HEK293 (cell line): Measurements from ENCODE around the gene RAP2A.

Experiments
- CTCF ChIA-PET: fragments of 350-600 bp; formaldehyde crosslinking; extraction: SDS; loops from one replicate; lab custom pipeline; 2021; ENCODE audit warnings: antibody characterized with exemption; lab: Yijun Ruan, JAX
- POLR2A ChIA-PET: fragments of 300-600 bp; formaldehyde crosslinking; extraction: SDS; loops from one replicate; lab custom pipeline; 2020; ENCODE audit warnings: antibody characterized with exemption, inconsistent platforms; lab: Yijun Ruan, JAX
- H3K27ac ChIP-seq: fragments of 200-500 bp; sonication (Bioruptor generic); 2 replicates; pipeline ENCODE4 v1.5.1; 2014; ENCODE audit warnings: low read depth, low read length, control low read depth, inconsistent platforms; ENCODE audit errors: extremely low read depth
- H3K36me3 ChIP-seq, 2 experiments: fragments of 200-500 bp in 1 of 2; sonication (Bioruptor generic) in 1 of 2; 1 replicate in 1 of 2; 2 replicates in 1 of 2; pipeline ENCODE4 v1.5.1; 2014 to 2017; ENCODE audit warnings: inconsistent platforms in 2 of 2, low read length in 2 of 2; ENCODE audit not compliant: control insufficient read depth in 2 of 2, insufficient read depth in 1 of 2
- H3K4me1 ChIP-seq: fragments of 200-500 bp; sonication (Bioruptor generic); 2 replicates; pipeline ENCODE4 v1.5.1; 2014; ENCODE audit warnings: mild to moderate bottlenecking, low read length, inconsistent platforms; ENCODE audit not compliant: control insufficient read depth, insufficient read depth
- H3K4me3 ChIP-seq: 2 replicates; pipeline ENCODE4 v1.5.1; 2011; ENCODE audit warnings: low read depth, mild to moderate bottlenecking, control low read depth, low read length, moderate library complexity
- H3K9me3 ChIP-seq: fragments of 200-500 bp; sonication (Bioruptor generic); 2 replicates; pipeline ENCODE4 v1.5.1; 2014; ENCODE audit warnings: low read depth, low read length, inconsistent platforms; ENCODE audit not compliant: control insufficient read depth, insufficient read depth
- PRDM6 ChIP-seq: fragments of 450-650 bp; formaldehyde crosslinking; IDR thresholded peaks from 2 replicates; pipeline ENCODE4 v1.5.1; 2017; ENCODE audit warnings: missing biosample characterization, missing genetic modification characterization
- SP2 ChIP-seq: fragments of 450-650 bp; formaldehyde crosslinking; IDR thresholded peaks from 2 replicates; pipeline ENCODE4 v1.5.1; 2016; ENCODE audit warnings: missing biosample characterization, missing genetic modification characterization
- ZBTB7A ChIP-seq: fragments of 450-650 bp; formaldehyde crosslinking; IDR thresholded peaks from 2 replicates; pipeline ENCODE4 v1.5.1; 2016; ENCODE audit warnings: low read depth, missing biosample characterization, missing genetic modification characterization
- ZFP3 ChIP-seq: fragments of 450-650 bp; formaldehyde crosslinking; IDR thresholded peaks from 2 replicates; pipeline ENCODE4 v1.5.1; 2016; ENCODE audit warnings: low read depth, missing biosample characterization, missing genetic modification characterization
- ZFP37 ChIP-seq: fragments of 450-650 bp; formaldehyde crosslinking; IDR thresholded peaks from 2 replicates; pipeline ENCODE4 v1.5.1; 2016; ENCODE audit warnings: missing biosample characterization, missing genetic modification characterization
- ZNF223 ChIP-seq: fragments of 450-650 bp; formaldehyde crosslinking; IDR thresholded peaks from 2 replicates; pipeline ENCODE4 v1.5.1; 2016; ENCODE audit warnings: missing biosample characterization, missing genetic modification characterization
- ZNF26 ChIP-seq: fragments of 450-650 bp; formaldehyde crosslinking; IDR thresholded peaks from 2 replicates; pipeline ENCODE4 v1.5.1; 2016; ENCODE audit warnings: missing biosample characterization, missing genetic modification characterization
- ZNF280C ChIP-seq: fragments of 450-650 bp; formaldehyde crosslinking; IDR thresholded peaks from 2 replicates; pipeline ENCODE4 v1.5.1; 2016; ENCODE audit warnings: missing biosample characterization, missing genetic modification characterization
- ZNF366 ChIP-seq: fragments of 450-650 bp; formaldehyde crosslinking; conservative IDR thresholded peaks from 2 replicates; pipeline ENCODE4 v1.5.1; 2016; ENCODE audit warnings: missing biosample characterization, missing genetic modification characterization
- ZNF37A ChIP-seq: fragments of 450-650 bp; IDR thresholded peaks from 2 replicates; pipeline ENCODE4 v1.5.1; 2018; ENCODE audit warnings: missing biosample characterization, missing genetic modification characterization
- ZNF426 ChIP-seq: fragments of 450-650 bp; formaldehyde crosslinking; IDR thresholded peaks from 2 replicates; pipeline ENCODE4 v1.5.1; 2017; ENCODE audit warnings: missing biosample characterization, missing genetic modification characterization, mild to moderate bottlenecking, inconsistent platforms, moderate library complexity
- ZNF510 ChIP-seq: fragments of 450-650 bp; formaldehyde crosslinking; IDR thresholded peaks from 2 replicates; pipeline ENCODE4 v1.5.1; 2018; ENCODE audit warnings: mild to moderate bottlenecking, missing genetic modification characterization, missing biosample characterization; ENCODE audit not compliant: insufficient replicate concordance
- ZNF610 ChIP-seq: fragments of 450-650 bp; formaldehyde crosslinking; IDR thresholded peaks from 2 replicates; pipeline ENCODE4 v1.5.1; 2016; ENCODE audit warnings: missing biosample characterization, missing genetic modification characterization, borderline replicate concordance
- ZNF658 ChIP-seq: fragments of 450-650 bp; formaldehyde crosslinking; IDR thresholded peaks from 2 replicates; pipeline ENCODE4; 2016; ENCODE audit warnings: missing biosample characterization, missing genetic modification characterization
- ZNF677 ChIP-seq: fragments of 450-650 bp; IDR thresholded peaks from 2 replicates; pipeline ENCODE4 v1.5.0; 2018; ENCODE audit warnings: missing biosample characterization, mild to moderate bottlenecking, missing genetic modification characterization, moderate library complexity
- ZNF785 ChIP-seq: fragments of 450-650 bp; formaldehyde crosslinking; IDR thresholded peaks from 2 replicates; pipeline ENCODE4 v1.5.1; 2016; ENCODE audit warnings: missing biosample characterization, missing genetic modification characterization

Gene RAP2A

GRCh38 chr13:97499181-97499580 lies 65.2 kb downstream of the RAP2A start (continued):
- TF ChIP-seq ZFP37 (tag by site-specific recombination): no peak

- no peaks in the 10 kb centered on the region for H3K4me1 ChIP-seq
- POLR2A ChIA-PET: no interaction called here
- TF ChIP-seq ZNF610 (tag by site-specific recombination) (no peak), ZNF677 (tag by site-specific recombination) (no peak), ZFP3 (tag by site-specific recombination) (no peak), ZNF785 (tag by site-specific recombination) (no peak), SP2 (no peak), ZNF426 (no peak), ZNF366 (no peak)
- H3K4me3 ChIP-seq: no peak overlapping the region
- no peak overlapping the region for H3K27ac ChIP-seq
- CTCF ChIA-PET: no interaction called here
- H3K36me3 ChIP-seq: no peaks in the 10 kb centered on the region
- no peaks in the 10 kb centered on the region for H3K9me3 ChIP-seq
Observed at GRCh38 chr13:97502181-97502580, 68.2 kb downstream of the RAP2A start.

- TF ChIP-seq ZNF510 (no peak), ZNF658 (tag by site-specific recombination) (no peak), PRDM6 (tag by site-specific recombination) (no peak), ZNF26 (tag by site-specific recombination) (no peak)
- TF ChIP-seq, all 188 proteins: peak for 0
- Histone ChIP-seq H3K36me3 (no peaks in the 10 kb centered on the region), H3K4me1 (no peaks in the 10 kb centered on the region), H3K9me3 (no peaks in the 10 kb centered on the region), H3K27ac (no peak overlapping the region), H3K4me3 (no peak overlapping the region)
- CTCF ChIA-PET: interaction anchor here (0.5 kb wide), 1 partner anchor 548 kb away, joined by 7 read pairs; no protein-coding TSS in a partner anchor
- POLR2A ChIA-PET: no interaction called here
Observed at GRCh38 chr13:97502706-97503105, 68.7 kb downstream of the RAP2A start.

GRCh38 chr13:97505017-97505416 lies 71.0 kb downstream of the RAP2A start:
- ChIA-PET POLR2A (no interaction called here), CTCF (no interaction called here)
- H3K27ac ChIP-seq: no peak overlapping the region

More at GRCh38 chr13:97505017-97505416, 71.0 kb downstream of the RAP2A start:
- Histone ChIP-seq H3K4me3 (no peak overlapping the region), H3K9me3 (no peaks in the 10 kb centered on the region), H3K4me1 (no peaks in the 10 kb centered on the region), H3K36me3 (no peaks in the 10 kb centered on the region)
- TF ChIP-seq ZBTB7A (tag by site-specific recombination) (no peak), ZNF37A (no peak), ZNF223 (tag by site-specific recombination) (no peak), ZNF280C (no peak)
